Measurements from ENCODE around the gene SEL1L3.

DNA sequence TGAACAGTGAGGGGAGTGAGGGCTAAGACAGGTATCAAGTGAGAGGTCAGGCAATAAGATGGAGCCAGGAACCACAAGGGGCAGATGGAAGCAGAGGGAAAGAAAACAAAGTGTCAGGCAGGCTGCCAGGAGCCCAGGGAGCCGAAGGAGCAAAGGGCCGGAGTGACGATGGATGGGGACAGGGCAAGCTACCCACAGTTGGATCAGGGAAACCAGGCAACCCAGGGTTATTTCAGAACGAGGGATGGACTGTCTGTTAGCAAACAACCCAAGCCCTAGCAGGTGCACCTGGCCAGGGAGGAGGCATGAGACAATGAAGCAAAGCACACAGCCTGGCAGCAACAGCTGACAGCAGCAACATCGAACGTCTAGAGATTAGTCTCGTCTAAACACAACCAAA is 39.2 kb downstream of the SEL1L3 start:
- TF ChIP-seq, protein P1, sequence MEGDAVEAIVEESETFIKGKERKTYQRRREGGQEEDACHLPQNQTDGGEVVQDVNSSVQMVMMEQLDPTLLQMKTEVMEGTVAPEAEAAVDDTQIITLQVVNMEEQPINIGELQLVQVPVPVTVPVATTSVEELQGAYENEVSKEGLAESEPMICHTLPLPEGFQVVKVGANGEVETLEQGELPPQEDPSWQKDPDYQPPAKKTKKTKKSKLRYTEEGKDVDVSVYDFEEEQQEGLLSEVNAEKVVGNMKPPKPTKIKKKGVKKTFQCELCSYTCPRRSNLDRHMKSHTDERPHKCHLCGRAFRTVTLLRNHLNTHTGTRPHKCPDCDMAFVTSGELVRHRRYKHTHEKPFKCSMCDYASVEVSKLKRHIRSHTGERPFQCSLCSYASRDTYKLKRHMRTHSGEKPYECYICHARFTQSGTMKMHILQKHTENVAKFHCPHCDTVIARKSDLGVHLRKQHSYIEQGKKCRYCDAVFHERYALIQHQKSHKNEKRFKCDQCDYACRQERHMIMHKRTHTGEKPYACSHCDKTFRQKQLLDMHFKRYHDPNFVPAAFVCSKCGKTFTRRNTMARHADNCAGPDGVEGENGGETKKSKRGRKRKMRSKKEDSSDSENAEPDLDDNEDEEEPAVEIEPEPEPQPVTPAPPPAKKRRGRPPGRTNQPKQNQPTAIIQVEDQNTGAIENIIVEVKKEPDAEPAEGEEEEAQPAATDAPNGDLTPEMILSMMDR (IDR thresholded peaks at IDR 0.05; ENCODE audit: low read depth, low read length, missing input control) = no peak
- TF ChIP-seq RAD21 (IDR thresholded peaks at IDR 0.05) = no peak
